22Rv1 (cell line): ENCODE data around the gene JAM2.

ENCODE experiments used
- CTCF ChIP-seq: fragments of 450-650 bp; IDR thresholded peaks from 2 replicates; pipeline ENCODE4 v1.5.1; 2017; ENCODE audit warnings: mild to moderate bottlenecking
- ZFX ChIP-seq: fragments of 450-650 bp; IDR thresholded peaks from 2 replicates; pipeline ENCODE4 v1.6.1; 2017; ENCODE audit warnings: antibody characterized with exemption, borderline replicate concordance

GRCh38 chr21:25710550-25710949 is 71.5 kb downstream of the JAM2 start:
- TF ChIP-seq CTCF, result no peak
- TF ChIP-seq ZFX, result no peak
